Cardiac fibroblast (primary cell): ENCODE results near the gene MOB1A.
A peak's percentile ranks its signal among the peaks of the same experiment; 100 is the strongest.

ENCODE experiments used
- DNase-seq, 2 donors: peaks; one replicate each; pipeline versions ENCODE4 v3.0.0 to v3.0.0-alpha.2; 2010; ENCODE audit warnings: low read depth in 2 of 2
- H3K4me3 ChIP-seq, 2 donors: replicated peaks in 1 of 2; 1 replicate in 1 of 2; 2 replicates in 1 of 2; pipeline ENCODE4 v1.5.1; 2011; ENCODE audit warnings: low read depth in 2 of 2, low read length in 2 of 2, mild to moderate bottlenecking in 2 of 2, moderate library complexity in 1 of 2
- CTCF ChIP-seq: IDR thresholded peaks from one replicate; pipeline ENCODE4 v1.5.1; 2011; ENCODE audit warnings: low read depth, mild to moderate bottlenecking, low read length, inconsistent platforms

MOB1A gene

GRCh38 chr2:74149247-74149525, 29.5 kb downstream of the MOB1A start:
- no peak for DNase-seq
- no peak for TF ChIP-seq CTCF
- no peak overlapping the region for H3K4me3 ChIP-seq

- DNase-seq, result no peak
- TF ChIP-seq CTCF, result no peak
- H3K4me3 ChIP-seq, result peak overlapping the region; percentile 64 to 74
These were observed 30.0 kb downstream of the MOB1A start for GRCh38 chr2:74148457-74149246.

GRCh38 chr2:74147727-74148456, 30.8 kb downstream of the MOB1A start, which contains the start of gene BOLA3:
Gene BOLA3 (minus strand): TSS chr2:74147912. CDS start chr2:74147874, 38 bp downstream.
- TF ChIP-seq CTCF, result peak; percentile 6
- H3K4me3 ChIP-seq, result peak within 1 kb of the TSS; percentile 64 to 74

GRCh38 chr2:74146929-74147726, 31.6 kb downstream of the MOB1A start:
- TF ChIP-seq CTCF, result no peak
- peak; percentile 39 to 53 for DNase-seq
- H3K4me3 ChIP-seq, result peak overlapping the region; percentile 64 to 74

More at GRCh38 chr2:74147727-74148456, 30.8 kb downstream of the MOB1A start, which contains the start of gene BOLA3:
- peak; percentile 71 to 82 for DNase-seq

- no peak overlapping the region for H3K4me3 ChIP-seq
- no peak for DNase-seq
- peak; percentile 28 for TF ChIP-seq CTCF
These were observed 36.3 kb downstream of the MOB1A start for GRCh38 chr2:74142340-74142739.

- H3K4me3 ChIP-seq, result no peak overlapping the region
- TF ChIP-seq CTCF, result no peak
- DNase-seq, result no peak
These were observed 39.9 kb downstream of the MOB1A start for GRCh38 chr2:74138600-74139323.
